Measurements from ENCODE around the gene SNX30.

SNX30 gene

DNA sequence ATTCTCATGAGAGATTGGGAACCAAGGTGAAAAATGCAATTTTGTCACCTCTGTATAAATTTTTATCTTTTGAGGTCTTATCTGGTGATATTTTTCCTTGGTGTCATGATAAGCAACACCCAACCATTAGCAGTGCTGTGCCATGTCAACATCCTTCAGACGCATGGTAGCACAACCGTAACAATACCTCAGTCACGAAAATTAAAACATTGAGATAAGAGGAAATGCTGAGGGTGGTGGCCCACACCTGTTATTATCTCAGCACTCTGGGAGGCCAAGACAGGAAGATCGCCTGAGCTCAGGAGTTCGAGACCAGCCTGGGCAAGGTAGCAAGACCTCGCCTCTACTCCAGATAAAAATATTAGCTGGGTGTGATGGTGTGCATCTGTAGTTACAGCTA is 107.4 kb downstream of the SNX30 start:
- no peak for DNase-seq (ENCODE audit: low spot score)

DNA sequence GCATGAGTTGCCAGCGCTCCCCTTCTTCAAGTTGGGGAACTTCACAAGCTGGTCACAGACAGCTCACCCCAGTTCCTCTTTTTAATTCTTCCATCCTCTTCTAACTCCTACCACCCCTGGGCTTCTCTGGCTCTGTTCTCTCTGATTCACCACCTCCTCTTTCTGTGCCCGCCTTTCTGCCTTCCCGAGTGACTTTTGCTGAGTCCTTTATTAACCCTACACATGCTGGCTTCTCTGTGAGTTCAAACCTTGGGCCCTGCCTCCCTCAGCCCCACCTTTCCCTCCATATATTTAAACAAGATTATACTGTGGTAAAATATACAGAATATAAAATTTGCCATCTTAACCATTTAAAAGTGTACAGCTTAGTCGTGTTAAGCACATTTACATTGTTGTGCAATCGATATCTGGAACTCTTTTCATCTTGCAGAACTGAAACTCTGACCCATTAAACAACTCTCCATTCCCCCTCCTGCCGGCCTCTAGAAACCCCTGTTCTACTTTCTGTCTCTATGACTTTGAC is 108.1 kb downstream of the SNX30 start:
- peak; percentile 55 for DNase-seq (ENCODE audit: low spot score)

- DNase-seq (ENCODE audit: low spot score): no peak
Measured at GRCh38 chr9:112860451-112860850, 109.9 kb downstream of the SNX30 start.

DNA sequence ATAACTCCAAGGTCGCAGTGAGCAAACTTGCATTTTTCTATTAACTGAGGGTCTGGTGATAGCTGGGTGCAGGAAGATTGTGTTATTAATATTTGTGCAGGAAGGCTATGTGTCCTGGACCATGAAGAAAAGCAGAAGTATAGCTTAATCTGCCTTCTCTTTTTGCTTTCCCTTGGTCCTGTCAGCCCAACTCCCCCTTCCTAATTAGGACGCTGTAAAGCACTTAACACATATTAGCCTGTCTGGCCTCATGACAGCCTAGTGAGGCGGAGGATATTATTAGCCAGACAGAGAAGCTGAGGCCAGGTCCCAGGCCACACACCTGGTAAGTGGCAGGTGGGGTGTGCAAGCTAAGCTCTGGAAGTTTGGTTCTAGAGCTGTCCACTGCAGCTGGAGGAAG is 110.6 kb downstream of the SNX30 start:
- DNase-seq (ENCODE audit: low spot score): no peak

DNA sequence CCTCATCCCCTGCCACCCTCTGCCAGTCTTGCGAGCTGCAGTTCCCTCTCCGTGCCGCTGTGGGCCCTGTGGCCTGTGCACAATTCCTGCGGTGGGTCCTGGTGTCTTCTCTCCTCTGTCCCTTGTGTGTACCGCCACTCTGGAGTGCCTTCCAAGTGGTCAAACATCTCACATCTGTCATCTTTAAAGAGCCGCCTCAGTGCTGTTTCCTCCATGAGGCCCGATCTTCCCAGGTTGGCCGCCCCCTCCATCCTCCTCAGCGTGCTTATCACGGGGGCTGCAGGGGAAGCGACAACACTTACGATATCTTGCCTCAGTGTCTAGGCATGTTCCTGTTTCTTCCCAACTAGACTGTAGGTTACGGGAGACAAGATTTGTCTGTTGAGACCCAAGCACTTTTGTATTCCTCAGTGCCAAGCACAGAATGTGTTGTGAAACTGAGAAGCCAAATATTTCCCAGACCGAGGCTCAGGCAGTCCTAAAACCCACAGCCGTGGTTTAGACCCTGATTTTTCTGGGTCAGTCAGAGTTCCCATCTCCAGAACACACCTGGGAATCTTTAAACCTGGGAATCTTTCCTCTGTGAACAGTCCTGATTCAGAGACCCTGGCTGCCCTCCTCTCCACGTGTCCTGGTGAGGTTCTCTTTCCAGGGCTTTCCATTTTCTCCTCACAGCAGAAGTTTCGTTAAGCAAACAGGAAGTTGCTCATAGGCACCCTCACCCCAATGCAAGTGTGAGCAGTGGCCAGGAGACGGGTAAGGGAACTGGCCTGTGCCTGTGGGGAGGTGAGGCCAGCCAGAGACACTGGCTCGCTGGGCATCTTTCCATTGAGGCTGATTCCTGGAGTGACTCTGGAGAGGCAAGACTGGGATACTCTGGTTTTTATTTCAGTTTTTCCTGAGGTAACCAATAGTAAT is 111.3 kb downstream of the SNX30 start:
- DNase-seq (ENCODE audit: low spot score): no peak

DNA sequence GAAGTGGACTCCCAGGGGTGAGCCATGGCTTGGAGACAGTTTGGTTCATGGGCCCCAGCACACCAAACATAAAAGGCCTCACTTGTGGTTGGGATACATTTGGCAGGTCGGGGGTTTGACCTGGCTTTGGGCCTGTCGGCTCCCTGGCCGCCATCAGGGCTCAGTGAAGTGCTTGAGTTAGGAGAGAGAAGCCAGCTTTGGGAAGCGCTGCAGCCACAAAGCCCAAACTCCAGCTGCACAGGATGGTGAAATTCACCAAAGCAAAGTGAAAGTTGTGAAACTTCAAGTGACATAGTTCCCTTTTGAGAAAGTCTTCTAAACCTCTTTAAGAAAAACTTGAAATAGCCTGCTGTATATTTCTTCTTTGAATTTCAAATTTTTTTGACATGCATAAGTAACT is 112.7 kb downstream of the SNX30 start:
- no peak for DNase-seq (ENCODE audit: low spot score)

DNA sequence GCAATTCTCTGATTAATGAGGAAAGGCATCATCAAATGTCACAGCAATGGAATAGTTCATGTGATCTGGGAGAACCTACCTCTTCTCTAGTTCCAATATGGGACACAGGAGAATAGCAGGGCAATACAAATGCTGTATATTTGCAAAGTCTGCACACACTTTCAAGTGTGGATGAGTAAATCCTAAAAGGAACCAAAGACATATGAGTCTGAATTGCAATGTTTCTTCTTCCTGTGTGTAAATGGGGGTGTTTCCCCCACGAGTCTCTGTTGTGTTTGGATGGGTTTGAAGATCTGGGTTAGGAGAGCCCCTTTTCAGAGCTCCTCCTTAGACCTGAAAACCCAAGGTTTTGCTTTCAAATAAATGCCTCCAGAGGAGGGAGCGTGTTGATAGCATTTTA is 113.2 kb downstream of the SNX30 start:
- DNase-seq (ENCODE audit: low spot score): no peak

DNA sequence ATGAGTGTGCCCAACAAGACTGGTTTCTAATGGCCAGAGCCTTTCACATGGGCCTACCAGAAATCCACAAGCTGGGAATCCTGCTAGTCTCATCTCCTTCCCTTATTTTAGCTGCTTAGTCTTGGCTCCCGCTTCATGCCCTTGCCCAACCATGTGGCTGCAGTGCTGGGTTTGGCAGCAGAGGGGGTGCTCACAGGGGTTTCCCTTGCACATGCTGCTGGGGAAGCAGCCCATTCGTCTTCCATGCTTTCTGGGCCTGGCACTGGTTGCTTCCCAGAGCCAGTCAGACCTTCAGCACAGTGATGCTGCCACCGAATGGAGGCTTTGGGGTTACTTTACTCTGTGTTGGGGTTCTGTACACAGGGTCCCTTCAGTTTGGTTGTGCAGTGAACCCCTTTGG is 113.8 kb downstream of the SNX30 start:
- no peak for DNase-seq (ENCODE audit: low spot score)

- DNase-seq (ENCODE audit: low spot score): no peak
Measured at GRCh38 chr9:112864982-112865381, 114.4 kb downstream of the SNX30 start.

- no peak for DNase-seq (ENCODE audit: low spot score)
Measured at GRCh38 chr9:112866662-112867274, 116.2 kb downstream of the SNX30 start.

- DNase-seq (ENCODE audit: low spot score): no peak
Measured at GRCh38 chr9:112867275-112867991, 116.9 kb downstream of the SNX30 start.

GRCh38 chr9:112868461-112868860 is 117.9 kb downstream of the SNX30 start:
- no peak for DNase-seq (ENCODE audit: low spot score)

- DNase-seq (ENCODE audit: low spot score): no peak
Measured at GRCh38 chr9:112869041-112869529, 118.5 kb downstream of the SNX30 start.

- DNase-seq (ENCODE audit: low spot score): no peak
Measured at GRCh38 chr9:112869917-112870316, 119.4 kb downstream of the SNX30 start.

DNA sequence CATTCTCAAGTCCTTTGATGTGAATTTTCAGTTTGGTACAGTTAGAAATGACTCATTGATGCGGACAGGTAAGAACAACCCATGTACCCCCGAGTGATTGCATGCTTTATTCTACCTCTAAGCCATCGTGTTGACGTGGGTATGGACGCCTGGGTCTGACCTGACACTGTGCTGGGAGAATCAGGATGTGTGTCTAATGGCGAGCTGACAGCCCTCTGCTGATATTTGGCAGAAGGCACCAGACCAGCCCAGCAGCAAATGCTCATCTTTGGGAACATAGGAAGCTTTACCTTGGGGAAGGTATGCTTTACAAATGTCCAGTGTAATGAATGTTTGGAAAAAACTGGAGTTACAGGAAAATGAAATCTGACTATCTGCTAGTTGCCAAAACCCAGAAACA is 120.0 kb downstream of the SNX30 start:
- DNase-seq (ENCODE audit: low spot score): no peak

DNA sequence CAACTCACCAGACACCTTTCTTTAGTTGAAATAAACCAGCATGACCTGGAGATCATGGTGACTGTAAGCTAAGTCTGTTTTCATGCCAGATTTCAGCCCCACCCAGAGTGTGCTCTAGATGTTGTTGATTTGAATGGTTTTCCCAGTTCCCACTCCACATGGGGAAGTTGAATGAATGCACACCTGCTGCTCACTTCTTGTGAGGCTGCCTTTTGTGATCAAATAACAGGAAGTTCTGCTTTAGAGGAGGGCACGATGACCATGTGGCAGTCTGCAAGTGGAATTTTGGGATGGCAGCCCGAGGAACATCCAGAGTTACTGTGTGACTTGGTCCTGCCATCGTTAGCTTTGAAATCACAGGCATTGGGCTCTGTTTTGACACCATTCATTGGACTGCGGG is 121.5 kb downstream of the SNX30 start:
- DNase-seq (ENCODE audit: low spot score): no peak

DNA sequence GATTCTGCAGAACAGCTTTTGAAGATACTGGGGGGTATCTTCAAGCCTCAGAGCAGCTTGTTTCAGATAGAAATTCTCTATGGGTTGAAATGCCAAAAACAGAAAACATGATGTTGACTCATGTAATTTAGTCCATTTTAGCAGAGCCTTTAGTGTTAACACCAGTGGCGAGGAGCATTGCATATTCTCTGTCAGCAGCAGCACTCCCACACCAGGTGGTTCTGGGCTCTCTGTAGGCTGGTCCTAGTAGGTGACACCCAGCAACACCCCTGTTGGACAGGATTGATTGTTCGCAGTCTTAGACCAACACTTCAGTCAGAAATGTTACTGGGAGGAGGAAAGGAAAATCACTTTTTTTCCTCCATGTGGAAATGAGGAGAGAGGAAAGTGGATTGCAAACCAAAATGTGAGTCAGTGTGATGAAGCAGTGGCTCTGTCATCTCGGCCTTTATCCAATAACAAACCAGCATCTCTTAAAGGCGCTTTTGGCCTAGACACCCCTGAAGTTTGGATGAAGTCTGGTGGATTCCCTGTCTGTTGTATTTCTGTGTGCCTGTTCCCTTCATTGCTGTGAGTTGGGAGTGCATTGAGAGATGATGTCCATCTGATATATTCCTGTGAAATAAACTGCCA is 123.3 kb downstream of the SNX30 start:
- no peak for DNase-seq (ENCODE audit: low spot score)

- no peak for DNase-seq (ENCODE audit: low spot score)
Measured at GRCh38 chr9:112878752-112879151, 128.2 kb downstream of the SNX30 start.

DNA sequence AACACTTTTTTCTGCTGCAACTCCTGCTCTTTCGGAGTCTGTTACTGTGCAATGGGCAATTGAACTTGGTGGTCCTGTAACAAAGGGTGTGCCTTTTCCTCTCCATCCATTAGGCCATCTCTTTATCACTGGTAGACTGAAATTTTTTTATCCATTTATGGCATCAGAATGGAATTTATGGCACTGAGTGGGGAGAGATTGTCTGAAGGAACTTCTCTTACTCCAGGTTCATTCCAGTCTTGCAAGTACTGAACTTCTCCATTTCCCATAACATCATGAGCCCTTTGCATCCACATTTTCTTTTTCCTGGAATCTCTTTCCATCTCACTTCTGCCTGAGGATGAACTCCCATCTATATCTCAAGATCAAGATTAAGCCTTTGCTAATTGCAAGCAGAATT is 130.1 kb downstream of the SNX30 start:
- DNase-seq (ENCODE audit: low spot score): no peak

GRCh38 chr9:112881331-112881730 is 130.8 kb downstream of the SNX30 start:
- DNase-seq (ENCODE audit: low spot score): no peak

DNA sequence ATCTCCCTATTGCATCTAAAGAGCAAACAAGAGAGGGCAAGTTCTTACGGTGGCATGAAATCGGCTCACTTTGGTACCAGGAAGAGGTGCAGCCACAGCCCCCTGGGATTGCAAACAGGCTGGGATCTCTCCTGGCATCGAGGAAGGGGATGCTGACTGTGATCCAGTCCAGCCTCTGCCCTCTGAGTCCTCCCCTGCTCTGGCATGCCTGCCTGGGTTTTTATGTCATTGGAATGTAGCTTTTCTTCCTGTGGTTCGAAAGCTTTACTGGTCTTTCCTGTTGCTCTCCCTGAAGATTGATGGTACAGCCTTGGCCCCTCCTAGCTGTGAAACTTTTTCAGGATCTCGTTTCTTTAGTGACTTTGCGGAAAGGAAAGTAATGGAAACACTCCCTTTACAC is 133.5 kb downstream of the SNX30 start:
- no peak for DNase-seq (ENCODE audit: low spot score)

DNA sequence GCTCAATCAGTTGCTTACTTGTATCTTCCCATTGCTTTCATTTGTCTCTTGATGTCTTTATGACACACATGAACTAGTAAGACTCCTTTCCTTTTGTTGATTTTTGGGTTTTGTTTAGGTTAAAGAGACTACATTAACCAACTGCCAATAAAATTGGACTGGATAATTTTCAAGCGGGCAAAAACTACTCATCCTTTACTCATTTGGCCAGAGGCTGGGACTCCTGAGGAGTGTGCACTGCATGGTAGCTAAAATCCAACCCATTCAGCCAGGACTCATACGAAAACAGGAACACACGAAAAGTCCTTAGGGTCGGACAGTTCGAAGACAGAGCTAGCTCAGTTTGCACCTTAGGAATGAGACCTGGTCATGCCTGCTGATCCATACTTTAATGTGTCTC is 134.2 kb downstream of the SNX30 start:
- DNase-seq (ENCODE audit: low spot score): no peak

Measured in globus pallidus (tissue), 1 donor.